OCI-LY3 (cell line): ENCODE data around the gene TTC8.
"Not testable (repeated sequence)": the region's sequence is repeated elsewhere in the genome, so short reads cannot be mapped to it uniquely, and the experiment has no call there.

ENCODE experiments used
- EZH2phosphoT487 ChIP-seq: fragments of 200-600 bp; shearing (Covaris generic); IDR thresholded peaks from 2 replicates; pipeline ENCODE4 v1.6.1; 2018; ENCODE audit warnings: antibody characterized with exemption, mixed run types, low read depth
- TF ChIP-seq, protein P1 (sequence below): fragments of 200-600, 300-600 bp; sonication (generic); IDR thresholded peaks from 2 replicates; pipeline ENCODE4 v1.5.1; 2014; ENCODE audit warnings: antibody characterized with exemption, low read length, low read depth

DNA sequence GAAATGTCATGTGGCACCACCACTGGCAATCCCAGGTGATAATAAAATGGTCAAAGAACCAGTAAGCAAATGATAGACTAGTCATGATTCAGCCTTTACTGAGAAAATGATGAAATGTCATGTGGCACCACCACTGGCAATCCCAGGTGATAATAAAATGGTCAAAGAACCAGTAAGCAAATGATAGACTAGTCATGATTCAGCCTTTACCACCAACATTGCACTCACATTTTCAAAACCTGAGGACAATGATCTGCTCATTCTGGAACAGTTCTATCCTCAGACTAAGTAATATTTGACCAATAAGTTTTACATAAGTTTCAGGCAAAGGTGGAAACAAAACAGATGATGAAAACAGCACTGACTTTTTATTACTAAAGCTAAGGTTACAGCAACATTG lies 34.9 kb upstream of the TTC8 start:
- TF ChIP-seq, protein P1, sequence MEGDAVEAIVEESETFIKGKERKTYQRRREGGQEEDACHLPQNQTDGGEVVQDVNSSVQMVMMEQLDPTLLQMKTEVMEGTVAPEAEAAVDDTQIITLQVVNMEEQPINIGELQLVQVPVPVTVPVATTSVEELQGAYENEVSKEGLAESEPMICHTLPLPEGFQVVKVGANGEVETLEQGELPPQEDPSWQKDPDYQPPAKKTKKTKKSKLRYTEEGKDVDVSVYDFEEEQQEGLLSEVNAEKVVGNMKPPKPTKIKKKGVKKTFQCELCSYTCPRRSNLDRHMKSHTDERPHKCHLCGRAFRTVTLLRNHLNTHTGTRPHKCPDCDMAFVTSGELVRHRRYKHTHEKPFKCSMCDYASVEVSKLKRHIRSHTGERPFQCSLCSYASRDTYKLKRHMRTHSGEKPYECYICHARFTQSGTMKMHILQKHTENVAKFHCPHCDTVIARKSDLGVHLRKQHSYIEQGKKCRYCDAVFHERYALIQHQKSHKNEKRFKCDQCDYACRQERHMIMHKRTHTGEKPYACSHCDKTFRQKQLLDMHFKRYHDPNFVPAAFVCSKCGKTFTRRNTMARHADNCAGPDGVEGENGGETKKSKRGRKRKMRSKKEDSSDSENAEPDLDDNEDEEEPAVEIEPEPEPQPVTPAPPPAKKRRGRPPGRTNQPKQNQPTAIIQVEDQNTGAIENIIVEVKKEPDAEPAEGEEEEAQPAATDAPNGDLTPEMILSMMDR, result not testable (repeated sequence)
- not testable (repeated sequence) for TF ChIP-seq EZH2phosphoT487
